K562 (cell line): ENCODE results near the gene CBLL1. TPM values are rescaled to one million over a fixed set of nuclear protein-coding genes. Genes with fewer than 3 reads are reported as not detected.
A peak's percentile ranks its signal among the peaks of the same experiment; 100 is the strongest.

Source experiments
- ATAC-seq: fragments of 200-7000 bp; cut with Tn5 transposase; 3 replicates; pipeline ENCODE4 v1.9.1; 2020; ENCODE audit warnings: moderate library complexity
- BruUV-seq: library from RNA; stranded (reverse); fragments of 400-500 nt; replicated peaks from 2 replicates; lab custom pipeline; 2021; lab: Mats Ljungman, UMichigan
- CTCF ChIA-PET: fragments of 300-600 bp; formaldehyde crosslinking; extraction: SDS; loops from one replicate; lab custom pipeline; 2021; ENCODE audit warnings: low intra/inter-chr PET ratio; lab: Yijun Ruan, JAX
- POLR2A ChIA-PET: fragments of 300-600, 350-650 bp; sonication (Branson Sonifier 250); formaldehyde crosslinking; extraction: SDS; loops from one replicate; lab custom pipeline; 2021; ENCODE audit warnings: antibody characterized with exemption, inconsistent platforms; lab: Yijun Ruan, JAX
- DNase-seq, 4 experiments: peaks; one replicate each; pipeline versions ENCODE4 v3.0.0 to v3.0.0-alpha.2; 2011 to 2018; ENCODE audit warnings: low spot score in 3 of 4, mixed read lengths in 3 of 4; ENCODE audit errors: extremely low read depth in 1 of 4
- FAIRE-seq: peaks from 2 replicates; lab custom pipeline; 2011; peaks lifted over from hg19 to GRCh38; lab: Jason Lieb, UNC
- H2AFZ ChIP-seq: 2 replicates; pipeline ENCODE4 v1.6.0; 2011; ENCODE audit warnings: low read depth, low read length, control low read depth, inconsistent platforms
- H3K27ac ChIP-seq: fragments of 200-600 bp; 3 replicates; pipeline ENCODE4 v1.8.0; 2011; ENCODE audit warnings: low read depth, mild to moderate bottlenecking, control low read depth, inconsistent platforms, low read length, moderate library complexity, mixed read lengths; ENCODE audit errors: extremely low read depth
- H3K27me3 ChIP-seq, 2 experiments: fragments of 300-600 bp in 1 of 2; 2 replicates in 1 of 2; 3 replicates in 1 of 2; pipeline versions ENCODE4 v1.6.0 to v1.8.0; 2011; ENCODE audit warnings: inconsistent platforms in 2 of 2, low read length in 2 of 2, mild to moderate bottlenecking in 1 of 2, mixed read lengths in 1 of 2, moderate library complexity in 1 of 2; ENCODE audit not compliant: control insufficient read depth in 2 of 2, insufficient read depth in 2 of 2
- H3K36me3 ChIP-seq: fragments of 300-600 bp; 3 replicates; pipeline ENCODE4 v1.8.0; 2011; ENCODE audit warnings: mild to moderate bottlenecking, low read length, inconsistent platforms; ENCODE audit not compliant: control insufficient read depth, insufficient read depth
- H3K4me1 ChIP-seq, 2 experiments: fragments of 200-600 bp in 1 of 2; replicated peaks in 1 of 2; 2 replicates in 1 of 2; 3 replicates in 1 of 2; pipeline versions ENCODE4 v1.5.1 to v1.8.0; 2011; ENCODE audit warnings: inconsistent platforms in 2 of 2, low read length in 2 of 2, mild to moderate bottlenecking in 1 of 2, mixed read lengths in 1 of 2, moderate library complexity in 1 of 2; ENCODE audit not compliant: control insufficient read depth in 2 of 2, insufficient read depth in 2 of 2
- H3K4me2 ChIP-seq: 2 replicates; pipeline ENCODE4 v1.6.1; 2011; ENCODE audit warnings: low read length, control low read depth, inconsistent platforms, mixed read lengths; ENCODE audit not compliant: insufficient read depth
- H3K4me3 ChIP-seq: fragments of 200-600 bp; sonication (generic), shearing (Covaris generic); 2 replicates; pipeline ENCODE4 v1.5.1; 2016; ENCODE audit warnings: control low read depth, inconsistent platforms
- H3K79me2 ChIP-seq: fragments of 200-600 bp; 3 replicates; pipeline ENCODE4 v1.8.0; 2011; ENCODE audit warnings: low read length, inconsistent platforms; ENCODE audit not compliant: control insufficient read depth, insufficient read depth
- H3K9ac ChIP-seq, 2 experiments: 2 replicates each; pipeline versions ENCODE4 v1.6.0 to v1.6.1; 2011; ENCODE audit warnings: low read depth in 2 of 2, low read length in 2 of 2, control low read depth in 1 of 2, inconsistent platforms in 1 of 2, mild to moderate bottlenecking in 1 of 2, mixed read lengths in 1 of 2; ENCODE audit not compliant: insufficient read depth in 1 of 2
- H3K9me1 ChIP-seq: one replicate; pipeline ENCODE4 v1.6.0; 2011; ENCODE audit warnings: inconsistent platforms, mild to moderate bottlenecking, low read length, moderate library complexity; ENCODE audit not compliant: control insufficient read depth, insufficient read depth
- H3K9me3 ChIP-seq: replicated peaks from 2 replicates; pipeline ENCODE4 v1.5.1; 2011; ENCODE audit warnings: low read depth, low read length, inconsistent platforms; ENCODE audit not compliant: control insufficient read depth, insufficient read depth
- H4K20me1 ChIP-seq: replicated peaks from 2 replicates; pipeline ENCODE4 v1.6.1; 2011; ENCODE audit warnings: low read length, inconsistent platforms, mixed read lengths; ENCODE audit not compliant: control insufficient read depth, insufficient read depth
- CHCHD3 ChIP-seq: fragments of 250-450 bp; sonication (Bioruptor Pico); IDR thresholded peaks from 2 replicates; pipeline ENCODE4 v2.1.2; 2022; ENCODE audit warnings: mild to moderate bottlenecking
- E2F8 ChIP-seq: fragments of 450-650 bp; IDR thresholded peaks from 2 replicates; pipeline ENCODE4 v1.7.1; 2018; ENCODE audit warnings: mild to moderate bottlenecking, low read depth; ENCODE audit not compliant: partially characterized antibody
- IRF2 ChIP-seq: sonication (generic); formaldehyde crosslinking; IDR thresholded peaks from 2 replicates; pipeline ENCODE4 v1.8.1; 2022; ENCODE audit warnings: mild to moderate bottlenecking, missing genetic modification reagents
- L3MBTL2 ChIP-seq: fragments of 450-650 bp; IDR thresholded peaks from 2 replicates; pipeline ENCODE4 v1.6.1; 2016; ENCODE audit warnings: mild to moderate bottlenecking, moderate library complexity
- LCOR ChIP-seq: sonication (generic); formaldehyde crosslinking; IDR thresholded peaks from 2 replicates; pipeline ENCODE4 v1.8.0; 2022; ENCODE audit warnings: mild to moderate bottlenecking, missing genetic modification reagents
- NFE2 ChIP-seq: IDR thresholded peaks from 2 replicates; pipeline ENCODE4 v1.6.1; 2014; ENCODE audit warnings: antibody characterized with exemption, low read depth
- PKNOX1 ChIP-seq: fragments of 450-650 bp; IDR thresholded peaks from 2 replicates; pipeline ENCODE4 v1.6.1; 2016
- POLR2A ChIP-seq: fragments of 450-650 bp; conservative IDR thresholded peaks from 2 replicates; pipeline ENCODE4 v1.6.1; 2016
- POLR2AphosphoS2 ChIP-seq: IDR thresholded peaks from 2 replicates; pipeline ENCODE4 v1.6.1; 2012; ENCODE audit warnings: low read length, improper control_type of control experiment
- POLR2B ChIP-seq: fragments of 450-650 bp; IDR thresholded peaks from 2 replicates; pipeline ENCODE4 v1.6.1; 2018; ENCODE audit warnings: low read depth; ENCODE audit not compliant: partially characterized antibody
- POLR3G ChIP-seq: IDR thresholded peaks from 2 replicates; pipeline ENCODE4 v1.6.1; 2011; ENCODE audit not compliant: insufficient read length, insufficient replicate concordance; ENCODE audit errors: extremely low read depth
- SMARCC2 ChIP-seq: fragments of 450-650 bp; IDR thresholded peaks from 2 replicates; pipeline ENCODE4 v1.6.1; 2017; ENCODE audit warnings: antibody characterized with exemption, moderate library complexity, mild to moderate bottlenecking, low read depth
- SOX6 ChIP-seq: fragments of 450-650 bp; IDR thresholded peaks from 2 replicates; pipeline ENCODE4 v1.6.1; 2014; ENCODE audit warnings: mild to moderate bottlenecking
- ZEB2 ChIP-seq: fragments of 450-650 bp; IDR thresholded peaks from 2 replicates; pipeline ENCODE4 v1.6.1; 2016
- ZNF263 ChIP-seq: sonication (generic); formaldehyde crosslinking; IDR thresholded peaks from 2 replicates; pipeline ENCODE4 v1.8.0; 2022; ENCODE audit warnings: mild to moderate bottlenecking, missing genetic modification reagents, borderline replicate concordance
- ZNF274 ChIP-seq: IDR thresholded peaks from 2 replicates; pipeline ENCODE4 v1.6.1; 2011; ENCODE audit warnings: low read depth, mild to moderate bottlenecking, low read length, moderate library complexity, borderline replicate concordance
- ZNF449 ChIP-seq: fragments of 250-450 bp; sonication (Bioruptor Pico); IDR thresholded peaks from 2 replicates; pipeline ENCODE4 v1.8.0; 2022; ENCODE audit warnings: moderate library complexity, mild to moderate bottlenecking, inconsistent platforms
- ZNF561 ChIP-seq: fragments of 450-650 bp; formaldehyde crosslinking; conservative IDR thresholded peaks from 2 replicates; pipeline ENCODE4 v1.4.0; 2020; ENCODE audit warnings: mild to moderate bottlenecking, moderate library complexity
- ZNF57 ChIP-seq: fragments of 450-650 bp; formaldehyde crosslinking; IDR thresholded peaks from 2 replicates; pipeline ENCODE4 v1.4.0; 2020; ENCODE audit warnings: mild to moderate bottlenecking, moderate library complexity
- ZNF77 ChIP-seq: fragments of 250-450 bp; sonication (Bioruptor Pico); IDR thresholded peaks from 2 replicates; pipeline ENCODE4 v1.5.0; 2020
- WGBS: fragments of 100-300 bp; shearing (Covaris generic); methylation state at CpG from one replicate; pipeline ENCODE4 v1.1.6; 2016; ENCODE audit warnings: low coverage, mixed read lengths; ENCODE audit not compliant: insufficient coverage; ENCODE audit errors: missing lambda C conversion rate; 5-methylcytosine and 5-hydroxymethylcytosine counted together
- in situ Hi-C: fragments of 300-500 bp; cut with MboI; formaldehyde crosslinking; loops from 4 replicates; pipeline ENCODE4 v1.15.0; 2018; ENCODE audit warnings: inconsistent platforms, mixed read lengths
- intact Hi-C: fragments of 100-400 bp; cut with micrococcal nuclease; formaldehyde crosslinking; loops from 2 replicates; pipeline ENCODE4 v1.14.2; 2022
- polyA plus RNA-seq, 8 experiments: library from polyadenylated mRNA; depleted of rRNA in 4 of 8; stranded (reverse) in 5 of 8; unstranded in 3 of 8; fragments of >200 nt; fragmentation: Nextera tagmentation in 2 of 8; fragmentation: Illumina TruSeq in 1 of 8; extraction: Ambion mirVana in 2 of 8; extraction: Trizol in 1 of 8; gene quantifications; 2 replicates each; pipeline versions ENCODE4 v1.2.1 to v1.2.3, GENCODE V29; 2011 to 2014; ENCODE audit warnings: inconsistent platforms in 1 of 8, missing spikeins in 1 of 8
- total RNA-seq, 7 experiments: library from RNA; depleted of rRNA in 6 of 7; stranded (reverse); fragments of >200 nt in 6 of 7; fragmentation: Illumina TruSeq in 2 of 7; extraction: Trizol in 2 of 7; gene quantifications; 2 replicates each; pipeline versions ENCODE4 v1.2.1 to v1.2.3, GENCODE V29; 2011 to 2021; ENCODE audit warnings: low replicate concordance in 1 of 7

The CBLL1 gene
- total and polyA plus RNA-seq, 9 of the 15 experiments (the other 6 are each of a cell fraction or from before 2014, with no cell fraction given) = 14.7 to 67.9 (median 35.4) TPM

- FAIRE-seq (no peak), DNase-seq (peak in 1 of 4 experiments; percentile 25), ATAC-seq (peak; percentile 51)
- POLR2A ChIA-PET = no interaction called here
- intact Hi-C loops (no loop called here), in situ Hi-C loops (no loop called here)
- Histone ChIP-seq H4K20me1 (no peaks in the 10 kb centered on the region), H3K79me2 (no peaks in the 10 kb centered on the region), H3K4me3 (no peak overlapping the region), H3K36me3 (peaks cover 68% of the 10 kb centered on the region), H3K4me2 (no peak overlapping the region), H3K27me3 (no peaks in the 10 kb centered on the region), H2AFZ (no peak overlapping the region), H3K4me1 (no peaks in the 10 kb centered on the region), H3K27ac (no peak overlapping the region), H3K9ac (no peak overlapping the region), H3K9me1 (no peaks in the 10 kb centered on the region), H3K9me3 (no peaks in the 10 kb centered on the region)
- CTCF ChIA-PET = interaction anchor here (0.6 kb wide), 1 partner anchor 591 kb away, joined by 3 read pairs; no protein-coding TSS in a partner anchor
- whole genome bisulfite sequencing = 100% methylated on average over 1 of the region's 1 CpG
- BruUV-seq = TSS peak; percentile 8
- TF ChIP-seq PKNOX1 (no peak), E2F8 (peak; percentile 57), ZEB2 (no peak), POLR3G (no peak), POLR2AphosphoS2 (peak; percentile 71; the same call in 1 of the 2 replicates), ZNF449 (CRISPR knock-in tag) (no peak), ZNF77 (CRISPR knock-in tag) (no peak), SMARCC2 (no peak), ZNF57 (no peak), ZNF561 (CRISPR knock-in tag) (no peak), CHCHD3 (CRISPR knock-in tag) (no peak), POLR2A (peak; percentile 73), L3MBTL2 (no peak), POLR2B (peak; percentile 65), IRF2 (CRISPR knock-in tag) (no peak), LCOR (no peak), ZNF263 (CRISPR knock-in tag) (peak; percentile 55; the same call in 1 of the 2 replicates), ZNF274 (no peak), SOX6 (no peak), NFE2 (no peak)
Observed at GRCh38 chr7:107758667-107759066, 14.7 kb downstream of the CBLL1 start.
